ENCODE data around the gene KIAA2012. TPM values are rescaled to one million over a fixed set of nuclear protein-coding genes. Genes with fewer than 3 reads are reported as not detected.

KIAA2012 gene
- total and polyA plus RNA-seq, 2 of the 4 experiments (the other 2 are of a cell fraction), result under 0.01 to 0.09 TPM

- H3K14ac ChIP-seq (replicated peaks; ENCODE audit: low read depth, low read length), result no peak overlapping the region
- ChIA-PET CTCF (interaction anchor here (0.5 kb wide), 1 partner anchor 162 kb away, joined by 4 read pairs; no protein-coding TSS in a partner anchor), POLR2A (ENCODE audit: unreplicated experiment) (no interaction called here)
- H2BK15ac ChIP-seq (ENCODE audit: low read depth, low read length), result no peak overlapping the region
- no peak overlapping the region for H4K91ac ChIP-seq (ENCODE audit: insufficient read depth, low read depth, low read length)
- no peak overlapping the region for H3K4me3 ChIP-seq (ENCODE audit: insufficient read depth, low read depth, low read length)
- H3K4me2 ChIP-seq (ENCODE audit: low read depth, low read length), result no peak overlapping the region
- ATAC-seq (ENCODE audit: low read depth), result no peak
- no peak overlapping the region for H3K9ac ChIP-seq (ENCODE audit: low read depth, low read length)
- no peaks in the 10 kb centered on the region for H3K79me1 ChIP-seq (ENCODE audit: low read depth in 1 of 2, low read length in 2 of 2)
- no peaks in the 10 kb centered on the region for H3K36me3 ChIP-seq (ENCODE audit: control insufficient read depth, insufficient read depth, low read length)
- no peak overlapping the region for H3K23ac ChIP-seq (ENCODE audit: low read depth, low read length)
- no peak for DNase-seq
- H3K4ac ChIP-seq (ENCODE audit: low read depth, low read length), result no peak overlapping the region
- no peak overlapping the region for H2AK5ac ChIP-seq (ENCODE audit: low read depth, low read length)
- no peaks in the 10 kb centered on the region for H3K9me3 ChIP-seq (ENCODE audit: control insufficient read depth, insufficient read depth, low read length)
- no peak overlapping the region for H3K56ac ChIP-seq (ENCODE audit: extremely low read depth, insufficient read depth, low read length)
- H3K27me3 ChIP-seq (ENCODE audit: control insufficient read depth, insufficient read depth, low read length), result no peaks in the 10 kb centered on the region
- H2AFZ ChIP-seq (replicated peaks; ENCODE audit: low read length, poor library complexity), result no peak overlapping the region
- in situ Hi-C loops (cut with MboI; ENCODE audit: low sequenced_read_pairs), result no loop called here
- intact Hi-C loops (cut with micrococcal nuclease), result loop anchor here (5.0 kb wide), 1 partner anchor 47 kb away; no protein-coding TSS in a partner anchor
- H4K8ac ChIP-seq (ENCODE audit: low read depth in 2 of 2, low read length in 2 of 2), result no peak overlapping the region
- no peak overlapping the region for H2BK120ac ChIP-seq (ENCODE audit: low read depth, low read length)
- H4K5ac ChIP-seq (ENCODE audit: low read depth, low read length), result no peak overlapping the region
- TF ChIP-seq CTCF (conservative IDR thresholded peaks at IDR 0.05; ENCODE audit: low read depth, low read length) (no peak), POLR2A (IDR thresholded peaks at IDR 0.05; ENCODE audit: low read depth, low read length) (no peak), MXI1 (IDR thresholded peaks at IDR 0.05; ENCODE audit: borderline replicate concordance, low read depth, low read length) (no peak), CEBPB (IDR thresholded peaks at IDR 0.05; ENCODE audit: low read depth, low read length) (no peak), CHD1 (IDR thresholded peaks at IDR 0.05; ENCODE audit: low read depth, low read length) (no peak), MAFK (IDR thresholded peaks at IDR 0.05; ENCODE audit: low read depth, low read length) (no peak), MAZ (IDR thresholded peaks at IDR 0.05; ENCODE audit: borderline replicate concordance, low read depth, low read length) (no peak), SMC3 (IDR thresholded peaks at IDR 0.05; ENCODE audit: low read depth, low read length) (no peak), ELK1 (IDR thresholded peaks at IDR 0.05; ENCODE audit: borderline replicate concordance, low read depth, low read length) (no peak), NFE2L2 (IDR thresholded peaks at IDR 0.05; ENCODE audit: low read depth, low read length) (no peak), RFX5 (IDR thresholded peaks at IDR 0.05; ENCODE audit: low read depth, low read length) (no peak), RAD21 (IDR thresholded peaks at IDR 0.05; ENCODE audit: low read length) (no peak), FOS (IDR thresholded peaks at IDR 0.05; ENCODE audit: low read depth, low read length) (no peak), BHLHE40 (IDR thresholded peaks at IDR 0.05; ENCODE audit: low read depth, low read length) (no peak), RCOR1 (IDR thresholded peaks at IDR 0.05; ENCODE audit: insufficient replicate concordance, low read length) (no peak)
- TF ChIP-seq, protein P1, sequence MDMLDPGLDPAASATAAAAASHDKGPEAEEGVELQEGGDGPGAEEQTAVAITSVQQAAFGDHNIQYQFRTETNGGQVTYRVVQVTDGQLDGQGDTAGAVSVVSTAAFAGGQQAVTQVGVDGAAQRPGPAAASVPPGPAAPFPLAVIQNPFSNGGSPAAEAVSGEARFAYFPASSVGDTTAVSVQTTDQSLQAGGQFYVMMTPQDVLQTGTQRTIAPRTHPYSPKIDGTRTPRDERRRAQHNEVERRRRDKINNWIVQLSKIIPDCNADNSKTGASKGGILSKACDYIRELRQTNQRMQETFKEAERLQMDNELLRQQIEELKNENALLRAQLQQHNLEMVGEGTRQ (IDR thresholded peaks at IDR 0.05; ENCODE audit: low read depth, low read length), result no peak
- 83% methylated on average over 2 of the region's 4 CpGs; no CpG with 5 or more reads in 1 of the 2 experiments for WGBS, 2 experiments (ENCODE audit: extremely low coverage in 2 of 2, insufficient read length in 1 of 2)
- no peak overlapping the region for H3K27ac ChIP-seq (ENCODE audit: insufficient read depth, low read length)
- 0 out of 2 replicates have a peak, but pooled peaks cover 7% of the 10 kb centered on the region for H3K9me1 ChIP-seq (ENCODE audit: insufficient read depth, low read length)
- no TSS peak for BruUV-seq (replicated peaks)
- H2AK9ac ChIP-seq (replicated peaks; ENCODE audit: low read depth, low read length, poor library complexity), result no peak overlapping the region
- dilution Hi-C loops (cut with HindIII; ENCODE audit: low sequenced_read_pairs, unreplicated experiment), result no loop called here
- H2BK20ac ChIP-seq (ENCODE audit: low read depth, low read length), result no peak overlapping the region
- H2BK5ac ChIP-seq (ENCODE audit: low read depth, low read length, poor library complexity, severe bottlenecking), result no peak overlapping the region
- H4K20me1 ChIP-seq (ENCODE audit: insufficient read depth, low read length), result no peaks in the 10 kb centered on the region
- H3K18ac ChIP-seq (ENCODE audit: low read depth, low read length), result no peak overlapping the region
- H3K4me1 ChIP-seq (ENCODE audit: control insufficient read depth, insufficient read depth, low read length), result peaks cover 1% of the 10 kb centered on the region; the same call in 1 of the 2 replicates
These were observed 27.1 kb downstream of the KIAA2012 start for GRCh38 chr2:202100176-202100575.

All from IMR-90 (cell line).